GM18858 (cell line): ENCODE measurements around the gene AHCTF1.
A peak's percentile ranks its signal among the peaks of the same experiment; 100 is the strongest.

Experiments used
- ATAC-seq: cut with Tn5 transposase; IDR thresholded peaks from one replicate; pipeline ENCODE4 v1.9.1; 2021; ENCODE audit not compliant: unreplicated experiment

The AHCTF1 gene

GRCh38 chr1:246931549-246932365 lies at the start of gene AHCTF1:
TSS of gene AHCTF1 (minus strand) at chr1:246931948. CDS start at chr1:246918370, 13,578 bp downstream.
- peak; percentile 84 for ATAC-seq

DNA sequence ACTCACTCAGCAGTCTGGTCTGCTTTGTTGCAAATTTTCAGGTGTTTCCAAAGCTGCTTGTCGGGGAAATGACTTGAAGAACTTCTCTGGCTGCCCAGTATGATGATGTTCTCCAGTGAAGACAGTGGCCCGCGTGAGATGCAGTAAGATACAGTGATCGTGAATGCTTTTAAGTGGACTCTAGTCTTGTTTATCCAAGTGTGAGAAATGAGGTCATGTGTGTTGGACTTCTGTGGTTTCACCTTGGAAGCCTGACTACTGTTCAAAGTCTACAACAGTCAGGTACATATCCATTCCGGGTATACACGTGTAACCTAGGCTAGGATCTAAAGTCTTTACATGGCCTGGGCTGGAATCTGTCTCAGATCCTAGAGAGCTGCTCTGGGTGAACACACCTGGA lies 47.0 kb upstream of the AHCTF1 start:
- no peak for ATAC-seq

DNA sequence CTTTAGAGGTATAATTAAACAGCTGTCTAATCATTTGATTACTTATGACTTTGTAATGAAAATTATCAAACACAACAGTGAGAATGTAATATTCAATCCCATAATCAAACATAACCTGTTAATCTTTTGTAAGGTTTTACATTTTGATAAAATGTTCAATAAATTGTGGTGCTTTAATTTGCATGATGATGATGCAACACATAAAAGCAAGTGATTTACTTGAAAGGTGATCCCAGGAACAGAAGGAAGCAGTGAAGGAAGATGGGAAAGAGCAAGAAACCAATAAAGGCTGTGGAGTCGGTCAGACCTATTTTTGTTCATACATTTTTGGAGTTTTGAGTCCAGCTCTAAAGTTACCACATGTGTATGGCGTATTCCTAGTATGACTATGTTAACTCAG lies 46.5 kb upstream of the AHCTF1 start:
- ATAC-seq: no peak

- ATAC-seq: no peak
Measured at GRCh38 chr1:246971969-246972368, 40.2 kb upstream of the AHCTF1 start.

- no peak for ATAC-seq
Measured at GRCh38 chr1:246971090-246971721, 39.5 kb upstream of the AHCTF1 start.

DNA sequence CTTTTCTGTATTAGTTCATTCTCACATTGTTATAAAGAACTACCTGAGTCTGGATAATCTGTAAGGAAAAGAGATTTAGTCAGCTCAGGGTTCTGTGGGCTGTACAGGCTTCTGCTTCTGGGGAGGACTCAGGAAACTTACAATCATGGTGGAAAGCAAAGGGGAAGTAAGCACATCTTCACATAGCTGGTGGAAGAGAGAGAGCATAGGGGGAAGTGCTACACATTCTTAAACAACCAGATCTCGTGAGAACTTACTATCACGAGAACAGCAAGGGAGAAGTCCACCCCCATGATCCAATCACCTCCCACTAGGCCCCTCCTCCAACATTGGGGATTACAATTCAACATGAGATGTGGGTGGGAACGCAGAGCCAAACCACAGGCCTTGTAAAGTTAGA lies 37.9 kb upstream of the AHCTF1 start:
- ATAC-seq: no peak

DNA sequence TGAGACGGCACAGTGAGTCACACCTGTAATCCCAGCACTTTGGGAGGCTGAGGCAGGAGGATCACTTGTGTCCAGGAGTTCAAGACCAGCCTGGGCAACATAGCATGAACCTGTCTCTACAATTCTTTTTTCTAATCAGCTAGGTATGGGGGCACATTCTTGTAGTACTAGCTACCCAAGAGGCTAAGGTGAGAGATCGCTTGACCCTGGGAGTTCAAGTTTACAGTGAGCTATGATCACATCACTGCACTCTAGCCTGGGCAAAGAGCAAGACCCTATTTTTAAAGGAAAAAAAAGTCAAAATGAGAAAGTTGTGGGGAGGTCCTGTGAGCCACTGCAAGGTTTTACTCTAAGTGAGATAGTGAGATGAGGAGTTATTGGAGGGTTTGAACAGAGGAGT lies 34.8 kb upstream of the AHCTF1 start:
- no peak for ATAC-seq

- ATAC-seq: peak; percentile 66
Measured at GRCh38 chr1:246959944-246960693, 28.4 kb upstream of the AHCTF1 start.

GRCh38 chr1:246954126-246954525 lies 22.4 kb upstream of the AHCTF1 start:
- no peak for ATAC-seq

- no peak for ATAC-seq
Measured at GRCh38 chr1:246951413-246951812, 19.7 kb upstream of the AHCTF1 start.

GRCh38 chr1:246949956-246950355 lies 18.2 kb upstream of the AHCTF1 start:
- ATAC-seq: no peak

GRCh38 chr1:246947255-246947654 lies 15.5 kb upstream of the AHCTF1 start:
- no peak for ATAC-seq

DNA sequence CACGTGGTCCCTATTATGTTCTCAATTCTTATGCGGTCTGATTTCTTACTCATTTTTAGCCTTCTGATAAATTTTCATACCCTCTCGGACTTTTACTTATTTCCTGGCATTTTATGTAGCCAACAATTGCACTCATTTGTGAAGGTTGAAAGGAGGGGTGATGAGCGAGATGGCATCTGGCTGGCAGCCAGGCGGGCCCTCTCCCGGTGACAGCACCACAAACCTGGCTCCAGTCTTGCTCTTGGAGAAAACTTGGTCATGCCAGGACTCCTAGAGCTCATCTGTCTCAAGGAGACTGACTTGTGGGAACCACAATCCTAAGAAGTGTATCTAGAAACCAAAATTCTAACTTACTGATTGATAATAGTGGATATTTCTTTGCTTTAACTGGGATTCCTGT lies 14.6 kb upstream of the AHCTF1 start:
- ATAC-seq: no peak

GRCh38 chr1:246934765-246935164 lies 3.0 kb upstream of the AHCTF1 start:
- ATAC-seq: no peak

- ATAC-seq: no peak
Measured at GRCh38 chr1:246933893-246934292, 2.1 kb upstream of the AHCTF1 start.

- no peak for ATAC-seq
Measured at GRCh38 chr1:246932366-246932700, 585 bp upstream of the AHCTF1 start.

GRCh38 chr1:246930830-246931548 lies 759 bp downstream of the AHCTF1 start:
- peak; percentile 12 for ATAC-seq

DNA sequence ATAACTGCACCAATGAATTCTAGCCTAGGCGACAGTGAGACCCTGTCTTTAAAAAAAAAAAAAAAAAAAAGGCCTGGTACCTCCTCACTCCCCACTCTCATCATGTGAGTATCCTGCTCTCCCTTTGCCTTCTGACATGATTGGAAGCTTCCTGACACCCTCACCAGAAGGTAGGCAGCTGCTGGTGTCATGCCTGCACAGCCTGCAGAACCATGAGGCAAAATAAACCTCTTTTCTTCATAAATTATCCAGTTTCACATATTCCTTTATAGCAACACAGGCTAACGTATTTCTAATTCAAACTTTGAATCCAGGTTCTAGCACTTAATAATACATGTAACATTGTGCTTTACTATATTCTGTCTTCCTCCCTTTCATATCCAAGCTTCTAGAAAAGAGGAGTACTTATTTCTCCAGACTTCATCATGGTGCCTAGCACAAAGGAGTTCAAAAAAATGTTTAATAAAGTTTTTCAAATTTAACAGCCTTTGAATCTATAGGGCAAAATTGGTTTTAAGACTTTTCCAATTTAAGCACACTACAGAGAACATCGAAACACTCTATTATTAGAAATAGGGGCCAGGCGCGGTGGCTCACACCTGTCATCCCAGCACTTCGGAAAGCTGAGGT lies 5.6 kb downstream of the AHCTF1 start:
- ATAC-seq: no peak

DNA sequence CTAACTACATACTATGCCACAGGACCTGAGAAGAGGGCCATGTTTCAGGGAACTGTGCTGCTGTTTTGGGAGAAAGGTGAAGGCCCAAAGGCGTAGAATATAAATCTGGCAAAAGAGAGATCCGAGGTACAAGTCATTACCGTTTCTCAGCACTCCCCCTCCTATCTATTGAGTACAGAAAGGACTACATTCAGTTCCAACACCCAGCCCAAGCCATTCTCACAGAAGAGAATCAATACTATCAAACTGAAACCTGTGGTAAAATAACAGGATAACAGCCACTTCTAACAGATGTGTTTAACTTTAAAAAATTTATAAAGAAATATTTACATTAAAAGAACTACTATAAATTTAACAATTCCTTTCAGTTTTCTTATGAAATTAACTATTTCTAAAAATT lies 7.8 kb downstream of the AHCTF1 start:
- ATAC-seq: no peak

GRCh38 chr1:246923482-246923881 lies 8.3 kb downstream of the AHCTF1 start:
- ATAC-seq: no peak

GRCh38 chr1:246921481-246921880 lies 10.3 kb downstream of the AHCTF1 start:
- ATAC-seq: no peak
